PC-3 (cell line): ENCODE results near the gene MORC1. TPM values are rescaled to one million over a fixed set of nuclear protein-coding genes. Genes with fewer than 3 reads are reported as not detected.
A peak's percentile ranks its signal among the peaks of the same experiment; 100 is the strongest.
"Not testable (repeated sequence)": the region's sequence is repeated elsewhere in the genome, so short reads cannot be mapped to it uniquely, and the experiment has no call there.

Source experiments
- ATAC-seq: fragments of 200-7000 bp; cut with Tn5 transposase; 2 replicates; pipeline ENCODE4 v1.9.1; 2020; ENCODE audit warnings: mild to moderate bottlenecking, moderate library complexity
- BruUV-seq: library from RNA; stranded (reverse); fragments of 400-500 nt; replicated peaks from 2 replicates; lab custom pipeline; 2021; lab: Mats Ljungman, UMichigan
- CTCF ChIA-PET: fragments of 300-600 bp; sonication (Branson Sonifier 250); formaldehyde crosslinking; loops from one replicate; lab custom pipeline; 2022; ENCODE audit warnings: antibody characterized with exemption; lab: Charles Lee
- POLR2A ChIA-PET: fragments of 300-600 bp; sonication (Branson Sonifier 250); formaldehyde crosslinking; loops from one replicate; lab custom pipeline; 2022; ENCODE audit warnings: antibody characterized with exemption; ENCODE audit not compliant: unreplicated experiment; lab: Charles Lee
- DNase-seq: peaks from one replicate; pipeline ENCODE4 v3.0.0-alpha.2; 2015
- H2AFZ ChIP-seq: fragments of 300-600 bp; sonication (generic); 2 replicates; pipeline ENCODE4 v1.6.0; 2016; ENCODE audit warnings: antibody characterized with exemption, low read length
- H3F3A ChIP-seq: fragments of 300-600 bp; sonication (generic); one replicate; pipeline ENCODE4 v1.6.0; 2017; ENCODE audit warnings: antibody characterized with exemption, low read length, control low read depth, mild to moderate bottlenecking; ENCODE audit not compliant: unreplicated experiment
- H3K27ac ChIP-seq: fragments of 300-600 bp; sonication (generic); 2 replicates; pipeline ENCODE4 v1.5.1; 2016; ENCODE audit warnings: mild to moderate bottlenecking, low read length
- H3K27me3 ChIP-seq: fragments of 300-600 bp; sonication (generic); 2 replicates; pipeline ENCODE4 v1.6.1; 2016; ENCODE audit warnings: low read length, mixed read lengths
- H3K36me3 ChIP-seq: fragments of 300-600 bp; sonication (generic); 2 replicates; pipeline ENCODE4 v1.6.1; 2016; ENCODE audit warnings: low read depth, mixed run types, low read length, mixed read lengths
- H3K4me1 ChIP-seq: fragments of 300-600 bp; sonication (generic); 2 replicates; pipeline ENCODE4 v1.5.1; 2016; ENCODE audit warnings: low read length; ENCODE audit not compliant: insufficient read depth
- H3K4me2 ChIP-seq: fragments of 300-600 bp; sonication (generic); 2 replicates; pipeline ENCODE4 v1.6.0; 2016; ENCODE audit warnings: low read length
- H3K4me3 ChIP-seq: fragments of 300-600 bp; sonication (generic); 2 replicates; pipeline ENCODE4 v1.5.1; 2016; ENCODE audit warnings: mild to moderate bottlenecking, low read length, mixed read lengths
- H3K79me2 ChIP-seq: fragments of 300-600 bp; sonication (generic); 2 replicates; pipeline ENCODE4 v1.6.1; 2017; ENCODE audit warnings: low read length, mixed read lengths
- H3K9ac ChIP-seq: fragments of 300-600 bp; sonication (generic); 2 replicates; pipeline ENCODE4 v1.6.0; 2016; ENCODE audit warnings: mild to moderate bottlenecking, low read length
- H3K9me2 ChIP-seq: fragments of 300-600 bp; sonication (generic); replicated peaks from 2 replicates; pipeline ENCODE4 v1.6.1; 2016; ENCODE audit warnings: mixed run types, low read length, mixed read lengths
- H3K9me3 ChIP-seq: fragments of 300-600 bp; sonication (generic); 2 replicates; pipeline ENCODE4 v1.6.1; 2016; ENCODE audit warnings: low read length, mixed read lengths
- H4K20me1 ChIP-seq: fragments of 300-600 bp; sonication (generic); 2 replicates; pipeline ENCODE4 v1.6.1; 2016; ENCODE audit warnings: low read length, mixed read lengths
- CTCF ChIP-seq: fragments of 300-600 bp; sonication (generic); conservative IDR thresholded peaks from 2 replicates; pipeline ENCODE4 v1.5.1; 2017; ENCODE audit warnings: antibody characterized with exemption, low read depth, mild to moderate bottlenecking, low read length
- EZH2 ChIP-seq: fragments of 300-600 bp; sonication (generic); IDR thresholded peaks from one replicate; pipeline ENCODE4 v1.6.1; 2017; ENCODE audit warnings: antibody characterized with exemption, mild to moderate bottlenecking, low read length; ENCODE audit not compliant: unreplicated experiment
- EZH2phosphoT487 ChIP-seq: fragments of 300-600 bp; sonication (generic); IDR thresholded peaks from 2 replicates; pipeline ENCODE4 v1.6.1; 2018; ENCODE audit warnings: mild to moderate bottlenecking, antibody characterized with exemption, low read length, borderline replicate concordance
- intact Hi-C: fragments of 100-400 bp; cut with micrococcal nuclease; formaldehyde crosslinking; loops from 2 replicates; pipeline ENCODE4 v1.9.0; 2023
- total RNA-seq: library from RNA; depleted of rRNA; stranded (reverse); fragments of >200 nt; gene quantifications from 2 replicates; pipeline ENCODE4 v1.2.3, GENCODE V29; 2014

Gene MORC1
- total RNA-seq, 1 experiment from 2014 or later, result not detected

GRCh38 chr3:109089265-109089664 is 28.7 kb downstream of the MORC1 start:
- Histone ChIP-seq H3K36me3 (no peaks in the 10 kb centered on the region), H3K4me3 (no peak overlapping the region), H3K9me3 (no peaks in the 10 kb centered on the region), H4K20me1 (no peaks in the 10 kb centered on the region), H3K4me1 (no peaks in the 10 kb centered on the region), H3K9me2 (no peaks in the 10 kb centered on the region), H3F3A (no peaks in the 10 kb centered on the region), H2AFZ (no peak overlapping the region), H3K9ac (no peak overlapping the region), H3K79me2 (no peaks in the 10 kb centered on the region), H3K27ac (no peak overlapping the region), H3K27me3 (peaks cover 51% of the 10 kb centered on the region), H3K4me2 (no peak overlapping the region)
- ATAC-seq, result no peak
- TF ChIP-seq EZH2 (no peak), CTCF (no peak), EZH2phosphoT487 (no peak)
- no peak for DNase-seq
- BruUV-seq, result no TSS peak
- intact Hi-C loops, result no loop called here
- ChIA-PET POLR2A (interaction anchor here (0.6 kb wide), 1 partner anchor 1489 kb away, joined by 3 read pairs; no protein-coding TSS in a partner anchor), CTCF (no interaction called here)

GRCh38 chr3:109081746-109082510 is 36.0 kb downstream of the MORC1 start:
- Histone ChIP-seq H2AFZ (no peak overlapping the region), H3K4me3 (no peak overlapping the region), H3K9ac (no peak overlapping the region), H3K9me3 (no peaks in the 10 kb centered on the region), H3F3A (no peaks in the 10 kb centered on the region), H4K20me1 (no peaks in the 10 kb centered on the region), H3K79me2 (no peaks in the 10 kb centered on the region), H3K27ac (no peak overlapping the region), H3K27me3 (peaks cover 34% of the 10 kb centered on the region), H3K4me2 (0 out of 2 replicates have a peak overlapping the region, but pooled peaks have one; percentile 12), H3K4me1 (no peaks in the 10 kb centered on the region), H3K36me3 (no peaks in the 10 kb centered on the region), H3K9me2 (no peaks in the 10 kb centered on the region)
- ChIA-PET POLR2A (no interaction called here), CTCF (interaction anchor here (0.6 to 0.7 kb wide), 2 partner anchors 77 to 1138 kb away, joined by 5 read pairs; no protein-coding TSS in a partner anchor)
- intact Hi-C loops, result loop anchor here (1.0 to 2.0 kb wide), 3 partner anchors 59 to 593 kb away; no protein-coding TSS in a partner anchor
- TF ChIP-seq CTCF (peak; percentile 90), EZH2phosphoT487 (no peak), EZH2 (no peak)
- ATAC-seq, result peak; percentile 68
- peak; percentile 57 for DNase-seq
- no TSS peak for BruUV-seq

GRCh38 chr3:109080090-109080489 is 37.8 kb downstream of the MORC1 start:
- H3K4me2 ChIP-seq, H3F3A ChIP-seq, H3K9me3 ChIP-seq, H2AFZ ChIP-seq, H4K20me1 ChIP-seq, POLR2A ChIA-PET, H3K9ac ChIP-seq, H3K27ac ChIP-seq, DNase-seq, H3K36me3 ChIP-seq, intact Hi-C loops, BruUV-seq, ATAC-seq, H3K9me2 ChIP-seq, H3K79me2 ChIP-seq, H3K4me3 ChIP-seq, H3K4me1 ChIP-seq: not testable (repeated sequence)
- H3K27me3 ChIP-seq, result peaks cover 18% of the 10 kb centered on the region
- CTCF ChIA-PET, result interaction anchor here (0.9 kb wide), 1 partner anchor 56 kb away, joined by 3 read pairs; no protein-coding TSS in a partner anchor
